ENCODE results near the gene FOXS1. TPM values are rescaled to one million over a fixed set of nuclear protein-coding genes. Genes with fewer than 3 reads are reported as not detected.
A peak's percentile ranks its signal among the peaks of the same experiment; 100 is the strongest.

The FOXS1 gene
- total and polyA plus RNA-seq, 2 experiments from 2014 or later = 0.87 to 1.1 TPM

DNA sequence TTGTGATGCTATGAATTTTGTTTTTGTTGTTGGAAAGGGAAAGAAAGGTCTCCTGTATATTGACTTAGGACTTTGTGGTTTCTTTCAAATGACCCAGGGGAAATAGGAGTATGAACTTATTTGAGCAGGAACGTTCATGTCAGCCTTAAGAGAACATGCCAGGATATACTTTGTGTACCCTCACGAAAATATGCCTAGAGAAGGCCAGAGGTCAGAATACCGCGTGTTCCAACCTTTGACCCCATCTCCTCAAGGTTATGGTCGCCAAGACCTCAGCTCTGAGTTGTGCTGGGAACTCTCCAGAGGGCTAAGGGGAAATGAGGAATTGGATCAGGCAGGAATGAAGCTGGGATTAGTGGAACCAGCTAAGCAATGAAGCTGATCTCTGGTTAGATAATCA, 36.5 kb upstream of the FOXS1 start:
- no peak overlapping the region for H2AFZ ChIP-seq
- H3K36me3 ChIP-seq (replicated peaks; ENCODE audit: insufficient read depth, low read depth) = no peaks in the 10 kb centered on the region
- TF ChIP-seq EZH2phosphoT487 (IDR thresholded peaks at IDR 0.05; ENCODE audit: low read depth, severe bottlenecking, unreplicated experiment) (no peak), CTCF (IDR thresholded peaks at IDR 0.05; ENCODE audit: poor library complexity) (no peak), EZH2 (IDR thresholded peaks at IDR 0.05; ENCODE audit: borderline replicate concordance) (no peak)
- H3K27me3 ChIP-seq = no peaks in the 10 kb centered on the region
- WGBS (ENCODE audit: low lambda C conversion rate, missing lambda C conversion rate) = 66% methylated on average over 5 of the region's 5 CpGs
- no peaks in the 10 kb centered on the region for H3K9me3 ChIP-seq (ENCODE audit: low read depth)
- no peaks in the 10 kb centered on the region for H3K79me2 ChIP-seq
- no peaks in the 10 kb centered on the region for H3K9me2 ChIP-seq (replicated peaks; ENCODE audit: insufficient read depth)
- no peak overlapping the region for H3K27ac ChIP-seq
- H3K4me3 ChIP-seq = no peak overlapping the region
- no peaks in the 10 kb centered on the region for H3K4me1 ChIP-seq (ENCODE audit: insufficient read depth)
- no peaks in the 10 kb centered on the region for H4K20me1 ChIP-seq (ENCODE audit: insufficient read depth, poor library complexity, severe bottlenecking)
- no peak for DNase-seq (ENCODE audit: low spot score)
- H3K4me2 ChIP-seq = no peak overlapping the region

DNA sequence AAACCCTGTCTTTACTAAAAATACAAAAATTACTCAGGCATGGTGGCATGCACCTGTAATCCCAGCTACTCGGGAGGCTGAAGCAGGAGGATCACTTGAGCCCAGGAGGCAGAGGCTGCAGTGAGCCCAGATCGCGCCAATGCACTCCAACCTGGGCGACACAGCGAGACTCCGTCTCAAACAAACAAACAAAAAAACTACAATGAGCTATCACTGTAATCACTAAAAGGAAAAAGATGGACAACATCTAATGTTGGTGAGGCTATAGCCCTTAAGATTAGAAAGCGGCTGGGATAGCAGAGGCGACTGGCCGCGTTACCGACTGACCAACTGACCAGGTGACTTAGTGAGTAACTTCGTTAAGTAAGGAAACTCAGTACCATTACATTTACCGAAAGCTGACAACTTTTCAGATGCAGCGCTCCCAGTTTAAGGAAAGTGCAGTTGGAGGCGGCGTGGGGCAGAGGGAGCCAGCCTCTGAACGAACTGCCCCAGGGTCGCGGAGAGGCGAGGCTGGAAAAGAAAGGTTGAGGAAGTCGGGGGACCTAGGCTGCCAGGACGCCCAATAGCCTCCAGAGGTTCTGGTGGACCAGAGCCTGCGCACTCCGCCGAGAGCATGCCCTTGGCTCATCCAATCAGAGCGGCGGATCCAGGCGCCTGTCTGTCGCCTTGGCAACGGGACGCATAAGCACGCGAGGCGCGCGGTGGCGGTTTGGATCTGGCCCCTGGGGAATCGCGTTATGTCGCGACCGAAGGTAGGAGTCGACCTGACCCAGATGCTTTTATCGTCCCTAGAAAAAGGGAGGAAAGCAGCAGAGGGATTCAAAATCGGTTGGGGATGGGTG, 34.0 kb upstream of the FOXS1 start:
- H3K4me2 ChIP-seq = peak overlapping the region; percentile 86
- H3K4me3 ChIP-seq = peak overlapping the region; percentile 48
- H2AFZ ChIP-seq = peak overlapping the region; percentile 98
- no peak for TF ChIP-seq EZH2phosphoT487 (IDR thresholded peaks at IDR 0.05; ENCODE audit: low read depth, severe bottlenecking, unreplicated experiment)
- no peak for TF ChIP-seq CTCF (IDR thresholded peaks at IDR 0.05; ENCODE audit: poor library complexity)
- no peak for TF ChIP-seq EZH2 (IDR thresholded peaks at IDR 0.05; ENCODE audit: borderline replicate concordance)
- H3K9me3 ChIP-seq (ENCODE audit: low read depth) = no peaks in the 10 kb centered on the region
- H3K9me2 ChIP-seq (replicated peaks; ENCODE audit: insufficient read depth) = no peaks in the 10 kb centered on the region
- DNase-seq (ENCODE audit: low spot score) = peak; percentile 100
- H3K36me3 ChIP-seq (replicated peaks; ENCODE audit: insufficient read depth, low read depth) = no peaks in the 10 kb centered on the region
- 7% methylated on average over 45 of the region's 45 CpGs for WGBS (ENCODE audit: low lambda C conversion rate, missing lambda C conversion rate)
- no peaks in the 10 kb centered on the region for H4K20me1 ChIP-seq (ENCODE audit: insufficient read depth, poor library complexity, severe bottlenecking)
- H3K79me2 ChIP-seq = no peaks in the 10 kb centered on the region
- no peaks in the 10 kb centered on the region for H3K27me3 ChIP-seq
- no peaks in the 10 kb centered on the region for H3K4me1 ChIP-seq (ENCODE audit: insufficient read depth)
- peak overlapping the region; percentile 80 for H3K27ac ChIP-seq

- Histone ChIP-seq H3K9me2 (replicated peaks; ENCODE audit: insufficient read depth) (no peaks in the 10 kb centered on the region), H2AFZ (no peak overlapping the region), H3K27ac (no peak overlapping the region), H3K4me1 (ENCODE audit: insufficient read depth) (no peaks in the 10 kb centered on the region), H4K20me1 (ENCODE audit: insufficient read depth, poor library complexity, severe bottlenecking) (no peaks in the 10 kb centered on the region), H3K79me2 (no peaks in the 10 kb centered on the region), H3K4me2 (no peak overlapping the region), H3K36me3 (replicated peaks; ENCODE audit: insufficient read depth, low read depth) (no peaks in the 10 kb centered on the region), H3K27me3 (no peaks in the 10 kb centered on the region), H3K4me3 (no peak overlapping the region), H3K9me3 (ENCODE audit: low read depth) (no peaks in the 10 kb centered on the region)
- no peak for DNase-seq (ENCODE audit: low spot score)
- TF ChIP-seq CTCF (IDR thresholded peaks at IDR 0.05; ENCODE audit: poor library complexity) = no peak
- no peak for TF ChIP-seq EZH2phosphoT487 (IDR thresholded peaks at IDR 0.05; ENCODE audit: low read depth, severe bottlenecking, unreplicated experiment)
- no peak for TF ChIP-seq EZH2 (IDR thresholded peaks at IDR 0.05; ENCODE audit: borderline replicate concordance)
Measured at GRCh38 chr20:31877684-31878083, 32.3 kb upstream of the FOXS1 start.
